Loucy (cell line): Measurements from ENCODE around the gene INPP5J.

Experiments used
- H2AFZ ChIP-seq: fragments of 200-600 bp; sonication (generic); 2 replicates; pipeline ENCODE4 v1.6.0; 2016; ENCODE audit warnings: antibody characterized with exemption, mild to moderate bottlenecking, low read length, moderate library complexity
- H3F3A ChIP-seq: fragments of 200-600 bp; 2 replicates; pipeline ENCODE4 v1.6.0; 2016; ENCODE audit warnings: antibody characterized with exemption, low read depth, mild to moderate bottlenecking
- H3K27me3 ChIP-seq: fragments of 200-600 bp; sonication (generic); 2 replicates; pipeline ENCODE4 v1.6.1; 2014; ENCODE audit warnings: low read length, mild to moderate bottlenecking; ENCODE audit not compliant: insufficient read depth, poor library complexity, severe bottlenecking
- H3K36me3 ChIP-seq: fragments of 200-600 bp; sonication (generic); 2 replicates; pipeline ENCODE4 v1.6.1; 2016; ENCODE audit warnings: low read length; ENCODE audit not compliant: insufficient read depth
- H3K4me1 ChIP-seq: fragments of 200-600 bp; sonication (generic); 2 replicates; pipeline ENCODE4 v1.5.1; 2014; ENCODE audit warnings: low read length, mild to moderate bottlenecking; ENCODE audit not compliant: insufficient read depth, poor library complexity, severe bottlenecking
- H3K4me2 ChIP-seq: fragments of 200-600 bp; sonication (generic); 2 replicates; pipeline ENCODE4 v1.6.0; 2014; ENCODE audit warnings: antibody characterized with exemption, low read length, low read depth, mild to moderate bottlenecking; ENCODE audit not compliant: poor library complexity, severe bottlenecking
- H3K4me3 ChIP-seq: fragments of 200-600 bp; sonication (generic); 2 replicates; pipeline ENCODE4 v1.5.1; 2014; ENCODE audit warnings: low read length, mild to moderate bottlenecking, mixed read lengths; ENCODE audit not compliant: poor library complexity, severe bottlenecking
- H3K79me2 ChIP-seq: fragments of 200-600 bp; sonication (generic); 2 replicates; pipeline ENCODE4 v1.6.1; 2014; ENCODE audit warnings: low read length; ENCODE audit not compliant: insufficient read depth
- H3K9ac ChIP-seq: fragments of 200-600 bp; sonication (generic); 2 replicates; pipeline ENCODE4 v1.6.0; 2014; ENCODE audit warnings: mild to moderate bottlenecking, low read depth, low read length, moderate library complexity; ENCODE audit not compliant: poor library complexity, severe bottlenecking
- H3K9me2 ChIP-seq: fragments of 200-600 bp; sonication (generic); replicated peaks from 2 replicates; pipeline ENCODE4 v1.6.1; 2016; ENCODE audit warnings: low read depth, low read length, mixed read lengths
- H3K9me3 ChIP-seq: fragments of 200-600 bp; sonication (generic); 2 replicates; pipeline ENCODE4 v1.6.1; 2014; ENCODE audit warnings: mild to moderate bottlenecking, antibody characterized with exemption, low read length, low read depth; ENCODE audit not compliant: insufficient read depth
- H4K20me1 ChIP-seq: fragments of 200-600 bp; sonication (generic); 2 replicates; pipeline ENCODE4 v1.6.0; 2014; ENCODE audit warnings: antibody characterized with exemption, low read length, mild to moderate bottlenecking; ENCODE audit not compliant: insufficient read depth, poor library complexity, severe bottlenecking
- EZH2phosphoT487 ChIP-seq: fragments of 200-600 bp; IDR thresholded peaks from 2 replicates; pipeline ENCODE4 v1.6.1; 2018; ENCODE audit warnings: antibody characterized with exemption, mild to moderate bottlenecking, moderate library complexity, borderline replicate concordance
- TF ChIP-seq, protein P1 (sequence below): fragments of 200-600 bp; sonication (generic); conservative IDR thresholded peaks from 2 replicates; pipeline ENCODE4 v1.5.1; 2014; ENCODE audit warnings: mild to moderate bottlenecking, antibody characterized with exemption, low read length

Gene INPP5J

DNA sequence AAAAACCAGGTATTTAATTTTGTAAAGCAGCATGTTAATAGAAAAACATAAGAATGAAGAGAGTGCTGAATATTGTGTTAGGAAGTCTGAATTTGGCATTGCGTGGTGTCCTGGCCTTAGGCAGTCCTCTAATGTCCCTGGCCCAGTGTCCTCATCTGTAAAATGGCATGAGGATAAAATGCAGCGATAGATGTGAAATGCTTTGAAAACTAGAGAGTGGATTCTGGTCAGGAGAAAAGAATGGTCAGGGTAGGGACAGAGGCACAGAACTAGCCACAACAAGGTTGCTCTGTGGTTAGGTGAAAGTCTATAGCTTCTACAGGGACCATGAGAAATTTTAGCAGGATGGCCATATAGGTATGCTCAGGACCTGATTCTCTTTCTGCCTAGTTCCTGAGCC lies 56.1 kb downstream of the INPP5J start:
- Histone ChIP-seq H4K20me1 (no peaks in the 10 kb centered on the region), H3K9ac (no peak overlapping the region), H3K27me3 (no peaks in the 10 kb centered on the region), H3K36me3 (no peaks in the 10 kb centered on the region), H3K4me2 (no peak overlapping the region), H3K9me3 (no peaks in the 10 kb centered on the region), H2AFZ (no peak overlapping the region), H3K9me2 (no peaks in the 10 kb centered on the region), H3K4me1 (no peaks in the 10 kb centered on the region), H3K79me2 (no peaks in the 10 kb centered on the region), H3K4me3 (no peak overlapping the region), H3F3A (no peaks in the 10 kb centered on the region)
- no peak for TF ChIP-seq EZH2phosphoT487
- TF ChIP-seq, protein P1, sequence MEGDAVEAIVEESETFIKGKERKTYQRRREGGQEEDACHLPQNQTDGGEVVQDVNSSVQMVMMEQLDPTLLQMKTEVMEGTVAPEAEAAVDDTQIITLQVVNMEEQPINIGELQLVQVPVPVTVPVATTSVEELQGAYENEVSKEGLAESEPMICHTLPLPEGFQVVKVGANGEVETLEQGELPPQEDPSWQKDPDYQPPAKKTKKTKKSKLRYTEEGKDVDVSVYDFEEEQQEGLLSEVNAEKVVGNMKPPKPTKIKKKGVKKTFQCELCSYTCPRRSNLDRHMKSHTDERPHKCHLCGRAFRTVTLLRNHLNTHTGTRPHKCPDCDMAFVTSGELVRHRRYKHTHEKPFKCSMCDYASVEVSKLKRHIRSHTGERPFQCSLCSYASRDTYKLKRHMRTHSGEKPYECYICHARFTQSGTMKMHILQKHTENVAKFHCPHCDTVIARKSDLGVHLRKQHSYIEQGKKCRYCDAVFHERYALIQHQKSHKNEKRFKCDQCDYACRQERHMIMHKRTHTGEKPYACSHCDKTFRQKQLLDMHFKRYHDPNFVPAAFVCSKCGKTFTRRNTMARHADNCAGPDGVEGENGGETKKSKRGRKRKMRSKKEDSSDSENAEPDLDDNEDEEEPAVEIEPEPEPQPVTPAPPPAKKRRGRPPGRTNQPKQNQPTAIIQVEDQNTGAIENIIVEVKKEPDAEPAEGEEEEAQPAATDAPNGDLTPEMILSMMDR: no peak

DNA sequence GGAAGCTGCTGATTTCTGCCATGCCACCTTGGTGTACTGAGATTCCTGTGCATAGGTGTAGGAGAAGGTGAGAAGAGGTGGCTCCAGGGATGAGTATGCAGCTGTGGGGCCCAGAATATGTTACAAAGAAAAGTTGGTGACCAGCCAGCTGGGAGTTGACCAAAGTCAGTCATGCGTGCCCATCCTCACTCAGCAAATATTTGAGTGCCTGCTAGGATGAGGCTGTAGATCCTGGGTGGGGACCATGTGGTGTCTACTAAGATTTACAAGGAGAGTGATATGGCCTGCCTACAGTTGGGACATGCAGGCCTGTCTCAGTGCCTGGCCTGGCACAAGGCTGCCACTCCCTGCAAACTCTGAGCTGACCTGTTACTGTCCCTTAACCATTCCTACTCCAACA lies 56.6 kb downstream of the INPP5J start:
- Histone ChIP-seq H4K20me1 (no peaks in the 10 kb centered on the region), H3K27me3 (no peaks in the 10 kb centered on the region), H3K9ac (no peak overlapping the region), H3K4me2 (no peak overlapping the region), H3K9me2 (no peaks in the 10 kb centered on the region), H3K4me3 (no peak overlapping the region), H3K4me1 (no peaks in the 10 kb centered on the region), H3K36me3 (no peaks in the 10 kb centered on the region), H3K79me2 (no peaks in the 10 kb centered on the region), H3F3A (no peaks in the 10 kb centered on the region), H2AFZ (no peak overlapping the region), H3K9me3 (no peaks in the 10 kb centered on the region)
- TF ChIP-seq EZH2phosphoT487: no peak
- TF ChIP-seq, protein P1: no peak

DNA sequence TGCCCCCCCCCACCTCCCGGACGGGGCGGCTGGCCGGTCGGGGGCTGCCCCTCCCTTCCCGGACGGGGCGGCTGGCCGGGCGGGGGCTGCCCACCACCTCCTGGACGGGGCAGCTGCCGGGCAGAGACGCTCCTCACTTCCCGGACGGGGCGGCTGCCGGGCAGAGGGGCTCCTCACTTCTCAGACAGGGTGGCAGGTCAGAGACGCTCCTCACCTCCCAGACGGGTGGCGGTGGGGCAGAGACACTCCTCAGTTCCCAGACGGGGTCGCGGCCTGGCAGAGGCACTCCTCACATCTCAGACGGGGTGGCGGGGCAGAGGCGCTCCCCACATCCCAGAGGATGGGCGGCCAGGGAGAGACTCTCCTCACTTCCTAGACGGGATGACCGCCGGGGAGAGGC lies 61.2 kb downstream of the INPP5J start:
- H3K4me2 ChIP-seq: no peak overlapping the region
- TF ChIP-seq EZH2phosphoT487: no peak
- TF ChIP-seq, protein P1: no peak

More for the DNA sequence above, 61.2 kb downstream of the INPP5J start:
- Histone ChIP-seq H2AFZ (no peak overlapping the region), H4K20me1 (no peaks in the 10 kb centered on the region), H3K9me2 (no peaks in the 10 kb centered on the region), H3K27me3 (no peaks in the 10 kb centered on the region), H3K9ac (no peak overlapping the region), H3K9me3 (no peaks in the 10 kb centered on the region), H3K36me3 (0 out of 2 replicates have a peak, but pooled peaks cover 3% of the 10 kb centered on the region), H3K79me2 (no peaks in the 10 kb centered on the region), H3K4me3 (no peak overlapping the region), H3K4me1 (no peaks in the 10 kb centered on the region), H3F3A (no peaks in the 10 kb centered on the region)
